HCT116 (cell line): ENCODE results near the gene TM6SF1. TPM values are rescaled to one million over a fixed set of nuclear protein-coding genes. Genes with fewer than 3 reads are reported as not detected.

Experiments
- ATAC-seq: fragments of 200-7000 bp; cut with Tn5 transposase; 2 replicates; pipeline ENCODE4 v1.9.1; 2020; ENCODE audit warnings: mild to moderate bottlenecking, moderate library complexity
- BruUV-seq: library from RNA; stranded (reverse); fragments of 400-500 nt; replicated peaks from 2 replicates; lab custom pipeline; 2021; lab: Mats Ljungman, UMichigan
- CTCF ChIA-PET: fragments of 300-600 bp; sonication (Branson Sonifier 250); formaldehyde crosslinking; loops from one replicate; lab custom pipeline; 2021; ENCODE audit warnings: antibody characterized with exemption; lab: Charles Lee
- POLR2A ChIA-PET: fragments of 300-600, 350-600 bp; sonication (Branson Sonifier 250); formaldehyde crosslinking; loops from one replicate; lab custom pipeline; 2021; ENCODE audit warnings: antibody characterized with exemption; lab: Charles Lee
- RAD21 ChIA-PET, 2 experiments: fragments of 300-600 bp; sonication (Branson Sonifier 250); formaldehyde crosslinking; loops; one replicate each; lab custom pipeline; 2023; ENCODE audit warnings: low total read pairs in 2 of 2; ENCODE audit not compliant: uncharacterized antibody in 2 of 2, unreplicated experiment in 2 of 2, low non-redundant PET in 1 of 2; lab: Charles Lee
- DNase-seq: peaks from one replicate; pipeline ENCODE4 v3.0.0-alpha.2; 2010; ENCODE audit warnings: low read depth, low spot score
- H2AFZ ChIP-seq: fragments of 200-600 bp; shearing (Covaris generic), sonication (generic); 2 replicates; pipeline ENCODE4 v1.6.1; 2017; ENCODE audit warnings: low read depth, mixed run types, mixed read lengths, antibody characterized with exemption, low read length; ENCODE audit not compliant: poor library complexity, severe bottlenecking
- H3K27ac ChIP-seq: 2 replicates; pipeline ENCODE4 v1.5.1; 2012; ENCODE audit warnings: low read depth, low read length
- H3K27me3 ChIP-seq: fragments of 200-600 bp; sonication (generic); 2 replicates; pipeline ENCODE4 v1.6.1; 2016; ENCODE audit warnings: mixed run types, low read length, mixed read lengths; ENCODE audit not compliant: insufficient read depth
- H3K36me3 ChIP-seq, 2 experiments: fragments of 200-500 bp in 1 of 2; fragments of 200-600 bp in 1 of 2; sonication (Bioruptor generic) in 1 of 2; sonication (generic) in 1 of 2; 2 replicates each; pipeline versions ENCODE4 v1.5.1 to v1.6.1; 2014 to 2016; ENCODE audit warnings: low read length in 2 of 2, inconsistent platforms in 1 of 2, mixed read lengths in 1 of 2, mixed run types in 1 of 2; ENCODE audit not compliant: insufficient read depth in 2 of 2, control insufficient read depth in 1 of 2
- H3K4me1 ChIP-seq, 2 experiments: fragments of 200-600 bp in 1 of 2; sonication (generic) in 1 of 2; 2 replicates each; pipeline versions ENCODE4 v1.5.1 to v1.6.1; 2012 to 2017; ENCODE audit warnings: low read length in 2 of 2, inconsistent platforms in 1 of 2, mild to moderate bottlenecking in 1 of 2, mixed read lengths in 1 of 2, mixed run types in 1 of 2, moderate library complexity in 1 of 2; ENCODE audit not compliant: insufficient read depth in 2 of 2, control insufficient read depth in 1 of 2
- H3K4me2 ChIP-seq: fragments of 200-600 bp; sonication (generic); 2 replicates; pipeline ENCODE4 v1.6.1; 2017; ENCODE audit warnings: mixed run types, low read length, mixed read lengths
- H3K4me3 ChIP-seq, 2 experiments: fragments of 200-600 bp in 1 of 2; sonication (generic) in 1 of 2; replicated peaks in 1 of 2; 2 replicates each; pipeline ENCODE4 v1.5.1; 2011 to 2016; ENCODE audit warnings: low read length in 2 of 2, control low read depth in 1 of 2, low read depth in 1 of 2, mild to moderate bottlenecking in 1 of 2, mixed read lengths in 1 of 2, mixed run types in 1 of 2
- H3K79me2 ChIP-seq: fragments of 200-600 bp; sonication (generic); 2 replicates; pipeline ENCODE4 v1.6.1; 2017; ENCODE audit warnings: mild to moderate bottlenecking, mixed run types, low read length, moderate library complexity, mixed read lengths; ENCODE audit not compliant: insufficient read depth
- H3K9ac ChIP-seq: fragments of 200-600 bp; sonication (generic); 2 replicates; pipeline ENCODE4 v1.6.1; 2016; ENCODE audit warnings: low read length, mixed read lengths
- H3K9me2 ChIP-seq: fragments of 200-600 bp; sonication (generic), shearing (Covaris generic); 2 replicates; pipeline ENCODE4 v1.6.1; 2017; ENCODE audit warnings: mixed run types, mild to moderate bottlenecking, moderate library complexity; ENCODE audit not compliant: insufficient read depth
- H3K9me3 ChIP-seq, 2 experiments: fragments of 200-500 bp in 1 of 2; fragments of 200-600 bp in 1 of 2; sonication (Bioruptor generic) in 1 of 2; sonication (generic) in 1 of 2; 2 replicates each; pipeline ENCODE4 v1.6.1; 2014 to 2017; ENCODE audit warnings: low read length in 2 of 2, mixed read lengths in 2 of 2, inconsistent platforms in 1 of 2, low read depth in 1 of 2, mild to moderate bottlenecking in 1 of 2, mixed run types in 1 of 2, moderate library complexity in 1 of 2; ENCODE audit not compliant: control insufficient read depth in 1 of 2, insufficient read depth in 1 of 2
- H4K20me1 ChIP-seq: fragments of 200-600 bp; sonication (generic), shearing (Covaris generic); 2 replicates; pipeline ENCODE4 v1.6.1; 2017; ENCODE audit warnings: mixed run types, mild to moderate bottlenecking, moderate library complexity; ENCODE audit not compliant: insufficient read depth
- ATF3 ChIP-seq: IDR thresholded peaks from 2 replicates; pipeline ENCODE4 v1.6.1; 2012
- EZH2phosphoT487 ChIP-seq: fragments of 200-600 bp; IDR thresholded peaks from 2 replicates; pipeline ENCODE4 v1.6.1; 2018; ENCODE audit warnings: antibody characterized with exemption, borderline replicate concordance
- FOSL1 ChIP-seq: IDR thresholded peaks from 2 replicates; pipeline ENCODE4 v1.6.1; 2012; ENCODE audit warnings: low read depth
- JUND ChIP-seq: IDR thresholded peaks from 2 replicates; pipeline ENCODE4 v1.6.1; 2012
- MAX ChIP-seq: IDR thresholded peaks from 2 replicates; pipeline ENCODE4 v1.6.1; 2012
- REST ChIP-seq: IDR thresholded peaks from 2 replicates; pipeline ENCODE4 v1.6.1; 2012; ENCODE audit warnings: low read depth
- SP1 ChIP-seq: IDR thresholded peaks from 2 replicates; pipeline ENCODE4 v1.6.1; 2012; ENCODE audit warnings: low read depth
- SRF ChIP-seq: IDR thresholded peaks from 2 replicates; pipeline ENCODE4 v1.6.1; 2012; ENCODE audit warnings: low read depth
- YY1 ChIP-seq: IDR thresholded peaks from 2 replicates; pipeline ENCODE4 v1.6.1; 2011; ENCODE audit warnings: low read length, low read depth, moderate library complexity, mild to moderate bottlenecking; ENCODE audit not compliant: insufficient replicate concordance; ENCODE audit errors: extremely low read depth
- ZFX ChIP-seq: fragments of 450-650 bp; IDR thresholded peaks from 2 replicates; pipeline ENCODE4 v1.6.1; 2017
- intact Hi-C: fragments of 100-400 bp; cut with micrococcal nuclease; formaldehyde crosslinking; loops from 2 replicates; pipeline ENCODE4 v1.10.0; 2022
- total RNA-seq: library from RNA; stranded (reverse); gene quantifications from one replicate; pipeline ENCODE4 v1.2.1, GENCODE V29; 2021; ENCODE audit not compliant: unreplicated experiment

TM6SF1 gene
- total RNA-seq, 1 experiment from 2014 or later = not detected

GRCh38 chr15:83108266-83109219, 1.1 kb downstream of the TM6SF1 start:
- Histone ChIP-seq H3K4me1 (no peaks in the 10 kb centered on the region), H3K9ac (no peak overlapping the region), H3K9me2 (no peaks in the 10 kb centered on the region), H4K20me1 (no peaks in the 10 kb centered on the region), H3K27me3 (no peaks in the 10 kb centered on the region; the same call in 1 of the 2 replicates), H3K9me3 (no peaks in the 10 kb centered on the region), H3K27ac (no peak overlapping the region), H3K36me3 (no peaks in the 10 kb centered on the region)
- BruUV-seq = no TSS peak
- no peak for TF ChIP-seq ATF3
- TF ChIP-seq, all 23 proteins: peak for 0
- ChIA-PET RAD21 (no interaction called here), POLR2A (no interaction called here), CTCF (no interaction called here)
- H2AFZ ChIP-seq = no peak overlapping the region
- ATAC-seq (no peak), DNase-seq (no peak)
- intact Hi-C loops = no loop called here
- no peak overlapping the region for H3K4me3 ChIP-seq
- H3K4me2 ChIP-seq = no peak overlapping the region
- no peaks in the 10 kb centered on the region for H3K79me2 ChIP-seq

- RAD21 ChIA-PET = no interaction called here
- TF ChIP-seq SP1 = no peak
- no peak for TF ChIP-seq YY1
- TF ChIP-seq JUND = no peak
- no peak for TF ChIP-seq EZH2phosphoT487
- no peak for TF ChIP-seq ATF3
- no peak for TF ChIP-seq SRF
- no peak for TF ChIP-seq MAX
- TF ChIP-seq FOSL1 = no peak
- no peak for TF ChIP-seq REST
- no peak for TF ChIP-seq ZFX
These were observed 2.1 kb downstream of the TM6SF1 start for GRCh38 chr15:83109532-83109931.

More at GRCh38 chr15:83109532-83109931, 2.1 kb downstream of the TM6SF1 start:
- Histone ChIP-seq H3K4me3 (no peak overlapping the region), H3K27ac (no peak overlapping the region), H4K20me1 (no peaks in the 10 kb centered on the region), H2AFZ (no peak overlapping the region), H3K4me2 (no peak overlapping the region), H3K79me2 (no peaks in the 10 kb centered on the region), H3K9ac (no peak overlapping the region), H3K27me3 (no peaks in the 10 kb centered on the region; the same call in 1 of the 2 replicates), H3K9me2 (no peaks in the 10 kb centered on the region), H3K4me1 (no peaks in the 10 kb centered on the region), H3K36me3 (no peaks in the 10 kb centered on the region), H3K9me3 (no peaks in the 10 kb centered on the region)
- no peak for DNase-seq
- ChIA-PET CTCF (no interaction called here), POLR2A (no interaction called here)
- intact Hi-C loops = no loop called here
- no TSS peak for BruUV-seq
- no peak for ATAC-seq
